Head of caudate nucleus (tissue), 42 donors: ENCODE data around the gene TUBB4A.
"Not testable (repeated sequence)": the region's sequence is repeated elsewhere in the genome, so short reads cannot be mapped to it uniquely, and the experiment has no call there.

Source experiments
- DNase-seq, 42 donors: peaks; one replicate each; pipeline versions ENCODE4 v3.0.0 to v3.0.0-alpha.2; 2020 to 2021; ENCODE audit warnings: mixed read lengths in 7 of 42
- intact Hi-C: fragments of 100-400 bp; cut with DNase I; formaldehyde crosslinking; loops from one replicate; pipeline ENCODE4 v1.15.0; 2022

TUBB4A gene

GRCh38 chr19:6501740-6502648 lies at the start of gene TUBB4A:
Gene TUBB4A, minus strand, starts transcription at chr19:6502309. Its CDS starts 97 bp downstream, at chr19:6502212.
- DNase-seq = peak; percentile 73 to 97 (median 93)
- intact Hi-C loops = no loop called here

GRCh38 chr19:6551091-6551490 lies 49.0 kb upstream of the TUBB4A start:
- intact Hi-C loops = no loop called here
- DNase-seq = no peak

GRCh38 chr19:6550679-6551078 lies 48.6 kb upstream of the TUBB4A start:
- DNase-seq, intact Hi-C loops: not testable (repeated sequence)

- peak in 1 of 42 donors; percentile 10 for DNase-seq
- intact Hi-C loops = no loop called here
These were observed 41.8 kb upstream of the TUBB4A start for GRCh38 chr19:6543866-6544347.

- DNase-seq = no peak
- intact Hi-C loops = no loop called here
These were observed 39.0 kb upstream of the TUBB4A start for GRCh38 chr19:6540918-6541689.

- intact Hi-C loops = loop anchor here (10.0 kb wide), 1 partner anchor 195 kb away; the partner anchor contains the start of genes GPR108 and TRIP10
- DNase-seq = no peak
These were observed 37.4 kb upstream of the TUBB4A start for GRCh38 chr19:6539514-6539913.

- DNase-seq = no peak
- intact Hi-C loops = loop anchor here (10.0 kb wide), 1 partner anchor 199 kb away; the partner anchor contains the start of genes GPR108 and TRIP10
These were observed 33.5 kb upstream of the TUBB4A start for GRCh38 chr19:6535558-6536137.

- intact Hi-C loops = loop anchor here (10.0 kb wide), 1 partner anchor 200 kb away; the partner anchor contains the start of genes GPR108 and TRIP10
These were observed 32.5 kb upstream of the TUBB4A start for GRCh38 chr19:6534451-6535093.

GRCh38 chr19:6533746-6534418 lies 31.8 kb upstream of the TUBB4A start:
- DNase-seq = no peak
- intact Hi-C loops = loop anchor here (10.0 kb wide), 1 partner anchor 201 kb away; the partner anchor contains the start of genes GPR108 and TRIP10

More at GRCh38 chr19:6534451-6535093, 32.5 kb upstream of the TUBB4A start:
- DNase-seq = no peak

GRCh38 chr19:6533000-6533328 lies 30.9 kb upstream of the TUBB4A start:
- no peak for DNase-seq
- intact Hi-C loops = loop anchor here (10.0 kb wide), 1 partner anchor 202 kb away; the partner anchor contains the start of genes GPR108 and TRIP10

GRCh38 chr19:6532244-6532999 lies 30.3 kb upstream of the TUBB4A start:
- DNase-seq = no peak
- intact Hi-C loops = loop anchor here (10.0 kb wide), 1 partner anchor 202 kb away; the partner anchor contains the start of genes GPR108 and TRIP10

GRCh38 chr19:6531956-6532243 lies 29.8 kb upstream of the TUBB4A start:
- DNase-seq = no peak
- intact Hi-C loops = loop anchor here (10.0 kb wide), 1 partner anchor 203 kb away; the partner anchor contains the start of genes GPR108 and TRIP10

GRCh38 chr19:6531163-6531955 lies 29.2 kb upstream of the TUBB4A start:
- no peak for DNase-seq
- intact Hi-C loops = loop anchor here (10.0 kb wide), 1 partner anchor 203 kb away; the partner anchor contains the start of genes GPR108 and TRIP10

- intact Hi-C loops = loop anchor here (10.0 kb wide), 1 partner anchor 204 kb away; the partner anchor contains the start of genes GPR108 and TRIP10
- DNase-seq = peak; percentile 94 to 99 (median 97)
These were observed 28.5 kb upstream of the TUBB4A start, which contains the start of gene TNFSF9 for GRCh38 chr19:6530386-6531162. Gene TNFSF9, plus strand, starts transcription at chr19:6531026. Its CDS starts 11 bp downstream, at chr19:6531037.

- DNase-seq = no peak
- intact Hi-C loops = loop anchor here (10.0 kb wide), 1 partner anchor 205 kb away; the partner anchor contains the start of genes GPR108 and TRIP10
These were observed 27.9 kb upstream of the TUBB4A start for GRCh38 chr19:6529937-6530385.
